Ishikawa (cell line): ENCODE measurements around the gene CPN2.

Experiments used
- CEBPB ChIP-seq: IDR thresholded peaks from 2 replicates; pipeline ENCODE4 v1.6.1; 2012
- CREB1 ChIP-seq: IDR thresholded peaks from 2 replicates; pipeline ENCODE4 v1.6.1; 2012; ENCODE audit warnings: low read depth
- EGR1 ChIP-seq: IDR thresholded peaks from 2 replicates; pipeline ENCODE4 v1.6.1; 2012
- EP300 ChIP-seq: IDR thresholded peaks from 2 replicates; pipeline ENCODE4 v1.6.1; 2012; ENCODE audit warnings: borderline replicate concordance
- FOXM1 ChIP-seq: IDR thresholded peaks from 2 replicates; pipeline ENCODE4 v1.6.1; 2012; ENCODE audit warnings: low read depth, borderline replicate concordance
- NFIC ChIP-seq: IDR thresholded peaks from 2 replicates; pipeline ENCODE4 v1.6.1; 2012
- RAD21 ChIP-seq: IDR thresholded peaks from 2 replicates; pipeline ENCODE4 v1.6.1; 2012; ENCODE audit warnings: low read depth
- TAF1 ChIP-seq: IDR thresholded peaks from 2 replicates; pipeline ENCODE4 v1.6.1; 2012; ENCODE audit warnings: low read depth, mild to moderate bottlenecking
- TCF12 ChIP-seq: IDR thresholded peaks from 2 replicates; pipeline ENCODE4 v1.6.1; 2012; ENCODE audit warnings: low read depth
- TEAD4 ChIP-seq: IDR thresholded peaks from 2 replicates; pipeline ENCODE4 v1.6.1; 2012
- YY1 ChIP-seq: IDR thresholded peaks from 2 replicates; pipeline ENCODE4 v1.6.1; 2012; ENCODE audit warnings: low read depth
- ZBTB7A ChIP-seq: IDR thresholded peaks from 2 replicates; pipeline ENCODE4 v1.6.1; 2012; ENCODE audit warnings: low read depth
- TF ChIP-seq, protein P1 (sequence below): IDR thresholded peaks from 2 replicates; pipeline ENCODE4 v1.6.1; 2012
- TF ChIP-seq, protein P2 (sequence below): IDR thresholded peaks from 2 replicates; pipeline ENCODE4 v1.6.1; 2012; ENCODE audit warnings: low read depth, mild to moderate bottlenecking
- TF ChIP-seq, protein P3 (sequence below): IDR thresholded peaks from 2 replicates; pipeline ENCODE4 v1.6.1; 2012

The CPN2 gene

DNA sequence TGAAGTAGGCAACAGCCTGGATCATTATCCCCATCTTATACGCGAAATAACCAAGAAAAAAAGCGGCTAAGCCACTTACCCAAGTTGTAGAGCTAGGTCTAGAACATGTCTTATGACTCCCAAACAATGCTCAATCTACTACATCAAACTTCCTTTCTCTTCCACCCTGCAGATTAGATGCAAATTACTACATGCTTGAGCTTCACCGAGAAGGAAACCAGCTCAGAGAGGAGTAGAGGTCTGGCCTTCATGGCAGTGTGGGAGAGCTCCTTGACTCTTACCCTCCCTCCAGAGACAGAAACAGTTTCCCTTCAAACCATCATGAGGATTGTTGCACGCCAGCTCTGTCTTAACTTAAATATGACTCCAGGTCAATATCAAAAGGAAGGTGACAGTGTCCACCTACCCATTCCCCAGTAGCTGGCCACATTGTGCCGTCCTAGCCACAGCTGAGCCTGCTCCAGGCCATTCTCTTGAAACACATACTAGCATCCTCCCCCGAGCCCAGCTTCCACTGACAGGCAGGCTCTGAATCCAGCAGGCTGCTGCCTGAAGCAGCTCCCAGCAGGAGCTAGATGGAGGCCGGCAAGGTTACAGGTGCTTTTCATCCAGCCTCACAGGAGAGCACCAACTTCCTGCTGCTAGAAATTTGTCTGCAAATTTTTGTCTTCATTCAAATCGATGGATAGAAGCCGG is 56.8 kb downstream of the CPN2 start:
- TF ChIP-seq TEAD4 (no peak), YY1 (no peak)
- TF ChIP-seq, protein P1, sequence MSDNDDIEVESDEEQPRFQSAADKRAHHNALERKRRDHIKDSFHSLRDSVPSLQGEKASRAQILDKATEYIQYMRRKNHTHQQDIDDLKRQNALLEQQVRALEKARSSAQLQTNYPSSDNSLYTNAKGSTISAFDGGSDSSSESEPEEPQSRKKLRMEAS, result 0 out of 2 replicates have a peak, but pooled peaks have one; percentile 10

DNA sequence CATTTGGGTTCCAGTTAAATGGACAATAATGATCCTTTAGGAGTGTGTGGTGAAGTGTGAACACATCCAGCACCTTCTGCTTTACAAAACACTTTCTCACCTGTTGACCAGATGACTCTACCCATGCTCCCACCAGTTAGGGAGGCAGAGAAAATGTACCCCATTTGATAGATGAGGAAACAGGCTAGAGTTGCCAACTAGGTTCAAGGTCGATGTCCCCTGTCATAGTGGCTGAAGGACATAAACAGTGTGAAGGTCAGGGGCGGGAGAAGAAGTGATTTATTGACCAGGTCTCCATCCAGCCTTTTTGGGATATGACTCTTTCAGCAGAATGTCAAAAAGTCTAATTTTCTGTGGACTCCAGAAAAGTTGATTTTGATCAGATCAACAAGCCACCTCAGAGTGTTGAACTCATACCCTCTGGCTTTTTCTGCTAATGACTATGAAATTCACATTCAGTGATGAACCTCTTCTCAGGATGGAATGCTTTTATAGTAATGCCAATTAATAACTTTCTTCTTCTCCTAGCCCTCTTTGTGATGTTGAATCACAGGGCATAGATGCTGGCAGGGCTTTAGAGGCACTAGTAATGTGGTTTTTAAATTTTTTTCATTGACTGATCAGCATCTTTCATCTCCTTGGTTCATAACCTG is 57.5 kb downstream of the CPN2 start:
- TF ChIP-seq TEAD4 (no peak), EGR1 (no peak), RAD21 (no peak), FOXM1 (no peak), TCF12 (no peak), ZBTB7A (no peak), NFIC (no peak), CEBPB (no peak), TAF1 (no peak), EP300 (no peak), YY1 (no peak), CREB1 (no peak)
- TF ChIP-seq, protein P2, sequence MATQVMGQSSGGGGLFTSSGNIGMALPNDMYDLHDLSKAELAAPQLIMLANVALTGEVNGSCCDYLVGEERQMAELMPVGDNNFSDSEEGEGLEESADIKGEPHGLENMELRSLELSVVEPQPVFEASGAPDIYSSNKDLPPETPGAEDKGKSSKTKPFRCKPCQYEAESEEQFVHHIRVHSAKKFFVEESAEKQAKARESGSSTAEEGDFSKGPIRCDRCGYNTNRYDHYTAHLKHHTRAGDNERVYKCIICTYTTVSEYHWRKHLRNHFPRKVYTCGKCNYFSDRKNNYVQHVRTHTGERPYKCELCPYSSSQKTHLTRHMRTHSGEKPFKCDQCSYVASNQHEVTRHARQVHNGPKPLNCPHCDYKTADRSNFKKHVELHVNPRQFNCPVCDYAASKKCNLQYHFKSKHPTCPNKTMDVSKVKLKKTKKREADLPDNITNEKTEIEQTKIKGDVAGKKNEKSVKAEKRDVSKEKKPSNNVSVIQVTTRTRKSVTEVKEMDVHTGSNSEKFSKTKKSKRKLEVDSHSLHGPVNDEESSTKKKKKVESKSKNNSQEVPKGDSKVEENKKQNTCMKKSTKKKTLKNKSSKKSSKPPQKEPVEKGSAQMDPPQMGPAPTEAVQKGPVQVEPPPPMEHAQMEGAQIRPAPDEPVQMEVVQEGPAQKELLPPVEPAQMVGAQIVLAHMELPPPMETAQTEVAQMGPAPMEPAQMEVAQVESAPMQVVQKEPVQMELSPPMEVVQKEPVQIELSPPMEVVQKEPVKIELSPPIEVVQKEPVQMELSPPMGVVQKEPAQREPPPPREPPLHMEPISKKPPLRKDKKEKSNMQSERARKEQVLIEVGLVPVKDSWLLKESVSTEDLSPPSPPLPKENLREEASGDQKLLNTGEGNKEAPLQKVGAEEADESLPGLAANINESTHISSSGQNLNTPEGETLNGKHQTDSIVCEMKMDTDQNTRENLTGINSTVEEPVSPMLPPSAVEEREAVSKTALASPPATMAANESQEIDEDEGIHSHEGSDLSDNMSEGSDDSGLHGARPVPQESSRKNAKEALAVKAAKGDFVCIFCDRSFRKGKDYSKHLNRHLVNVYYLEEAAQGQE, result no peak
- TF ChIP-seq, protein P3, sequence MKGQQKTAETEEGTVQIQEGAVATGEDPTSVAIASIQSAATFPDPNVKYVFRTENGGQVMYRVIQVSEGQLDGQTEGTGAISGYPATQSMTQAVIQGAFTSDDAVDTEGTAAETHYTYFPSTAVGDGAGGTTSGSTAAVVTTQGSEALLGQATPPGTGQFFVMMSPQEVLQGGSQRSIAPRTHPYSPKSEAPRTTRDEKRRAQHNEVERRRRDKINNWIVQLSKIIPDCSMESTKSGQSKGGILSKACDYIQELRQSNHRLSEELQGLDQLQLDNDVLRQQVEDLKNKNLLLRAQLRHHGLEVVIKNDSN, result no peak
- TF ChIP-seq, protein P1, result no peak

DNA sequence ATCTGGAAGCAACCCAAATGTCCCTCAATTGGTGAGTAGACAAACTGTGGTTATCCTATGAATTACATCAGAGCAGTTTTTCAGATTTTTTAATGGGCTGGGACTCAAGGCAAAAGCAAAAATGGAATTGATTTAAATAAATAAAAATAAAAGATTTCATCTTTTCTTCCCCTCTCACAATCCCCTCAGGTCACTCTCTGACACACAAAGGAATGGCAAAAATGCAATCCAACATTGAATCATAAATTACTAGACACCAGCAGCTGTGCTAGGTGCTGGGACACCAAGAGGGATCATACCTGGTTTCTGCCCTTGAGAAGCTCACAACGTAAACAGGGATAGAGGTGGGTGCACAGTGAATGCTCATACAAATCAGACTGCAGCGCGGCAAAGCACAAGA is 58.8 kb downstream of the CPN2 start:
- TF ChIP-seq, protein P2, result no peak
- TF ChIP-seq, protein P3, result no peak
- TF ChIP-seq TAF1 (no peak), ZBTB7A (no peak), EGR1 (no peak), EP300 (no peak), YY1 (no peak)
- TF ChIP-seq, protein P1, result no peak
